Neural progenitor cell (in vitro differentiated cells): ENCODE data around the gene ADGRV1.

Experiments
- EZH2 ChIP-seq: fragments of 200-600 bp; sonication (generic); IDR thresholded peaks from 2 replicates; pipeline ENCODE4 v1.6.1; 2017; ENCODE audit warnings: antibody characterized with exemption, mild to moderate bottlenecking, moderate library complexity
- EZH2phosphoT487 ChIP-seq: fragments of 200-600 bp; sonication (generic); IDR thresholded peaks from 2 replicates; pipeline ENCODE4 v1.6.1; 2017; ENCODE audit warnings: antibody characterized with exemption
- TF ChIP-seq, protein P1 (sequence below): fragments of 200-600 bp; sonication (generic); IDR thresholded peaks from 2 replicates; pipeline ENCODE4 v1.5.1; 2017; ENCODE audit warnings: antibody characterized with exemption, mild to moderate bottlenecking

GRCh38 chr5:91140657-91141056 lies 582.1 kb downstream of the ADGRV1 start:
- TF ChIP-seq EZH2 (no peak), EZH2phosphoT487 (no peak)
- TF ChIP-seq, protein P1, sequence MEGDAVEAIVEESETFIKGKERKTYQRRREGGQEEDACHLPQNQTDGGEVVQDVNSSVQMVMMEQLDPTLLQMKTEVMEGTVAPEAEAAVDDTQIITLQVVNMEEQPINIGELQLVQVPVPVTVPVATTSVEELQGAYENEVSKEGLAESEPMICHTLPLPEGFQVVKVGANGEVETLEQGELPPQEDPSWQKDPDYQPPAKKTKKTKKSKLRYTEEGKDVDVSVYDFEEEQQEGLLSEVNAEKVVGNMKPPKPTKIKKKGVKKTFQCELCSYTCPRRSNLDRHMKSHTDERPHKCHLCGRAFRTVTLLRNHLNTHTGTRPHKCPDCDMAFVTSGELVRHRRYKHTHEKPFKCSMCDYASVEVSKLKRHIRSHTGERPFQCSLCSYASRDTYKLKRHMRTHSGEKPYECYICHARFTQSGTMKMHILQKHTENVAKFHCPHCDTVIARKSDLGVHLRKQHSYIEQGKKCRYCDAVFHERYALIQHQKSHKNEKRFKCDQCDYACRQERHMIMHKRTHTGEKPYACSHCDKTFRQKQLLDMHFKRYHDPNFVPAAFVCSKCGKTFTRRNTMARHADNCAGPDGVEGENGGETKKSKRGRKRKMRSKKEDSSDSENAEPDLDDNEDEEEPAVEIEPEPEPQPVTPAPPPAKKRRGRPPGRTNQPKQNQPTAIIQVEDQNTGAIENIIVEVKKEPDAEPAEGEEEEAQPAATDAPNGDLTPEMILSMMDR = no peak
